ENCODE data around the gene KITLG.
"Not testable (repeated sequence)": the region's sequence is repeated elsewhere in the genome, so short reads cannot be mapped to it uniquely, and the experiment has no call there.

The KITLG gene, protein sequence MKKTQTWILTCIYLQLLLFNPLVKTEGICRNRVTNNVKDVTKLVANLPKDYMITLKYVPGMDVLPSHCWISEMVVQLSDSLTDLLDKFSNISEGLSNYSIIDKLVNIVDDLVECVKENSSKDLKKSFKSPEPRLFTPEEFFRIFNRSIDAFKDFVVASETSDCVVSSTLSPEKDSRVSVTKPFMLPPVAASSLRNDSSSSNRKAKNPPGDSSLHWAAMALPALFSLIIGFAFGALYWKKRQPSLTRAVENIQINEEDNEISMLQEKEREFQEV

DNA sequence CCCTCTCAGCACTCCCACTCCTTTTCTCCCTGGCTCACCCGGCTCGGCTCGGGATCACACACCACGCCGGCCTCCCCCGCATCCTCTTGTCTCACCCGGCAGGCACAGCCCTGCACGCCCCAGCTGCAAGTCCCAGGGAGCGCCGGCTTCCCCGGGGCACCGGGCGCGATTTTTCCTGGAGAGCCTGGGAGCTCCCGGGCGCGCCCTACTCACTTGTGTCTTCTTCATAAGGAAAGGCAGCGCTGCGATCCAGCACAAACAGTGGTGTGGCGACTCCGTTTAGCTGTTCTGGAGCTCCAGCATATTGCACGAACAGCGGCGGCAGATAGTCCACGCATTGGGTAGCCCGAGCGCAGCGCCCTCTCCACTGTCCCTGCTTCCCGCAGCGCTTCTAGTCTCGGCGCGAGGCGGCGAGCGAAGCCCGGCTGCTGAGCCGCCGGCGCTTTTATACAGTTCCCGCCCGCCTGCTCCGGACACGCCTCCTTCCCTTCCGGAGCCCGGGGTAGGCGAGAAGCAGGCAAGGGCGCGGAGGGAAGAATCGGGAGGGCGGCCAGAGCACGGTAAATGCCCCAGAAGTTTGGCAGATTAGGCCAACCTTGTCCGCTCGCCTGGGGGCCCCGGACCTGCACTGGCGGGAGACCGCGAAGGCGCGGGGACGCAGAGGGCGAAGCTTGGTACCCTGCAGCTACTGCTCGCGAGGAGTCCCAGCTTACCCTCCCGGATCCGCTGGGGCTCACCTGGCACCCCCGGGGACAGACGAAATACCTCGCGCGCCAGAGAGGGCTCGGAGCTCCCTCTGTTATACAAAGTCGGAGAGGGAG is at the start of gene KITLG:
KITLG (minus strand) TSS at position 421 of the 821 bp plus-strand sequence; CDS start at position 228, 193 bp downstream.
- DNase-seq (ENCODE audit: low read depth): no peak

GRCh38 chr12:88628856-88629509 is 48.7 kb upstream of the KITLG start:
- no peak for DNase-seq (ENCODE audit: low read depth)

DNA sequence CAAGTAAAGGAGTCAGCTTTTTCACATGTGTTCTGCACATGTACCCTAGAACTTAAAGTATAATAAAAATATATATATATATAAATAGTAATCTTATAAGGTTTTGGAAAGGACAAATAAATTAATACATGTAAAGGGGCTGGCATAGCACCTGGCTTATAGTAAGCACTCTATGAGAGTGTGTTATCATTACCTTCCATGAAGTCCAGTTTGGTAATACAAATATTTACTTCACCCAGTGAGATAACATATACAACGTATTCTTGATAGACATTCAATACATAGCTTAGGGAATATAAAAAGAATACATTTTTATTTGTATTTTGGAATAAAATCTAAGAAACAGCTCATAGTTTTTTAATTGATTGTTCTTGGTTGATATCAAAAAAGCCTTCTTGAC is 47.8 kb upstream of the KITLG start:
- not testable (repeated sequence) for DNase-seq (ENCODE audit: low read depth)

GRCh38 chr12:88627501-88627900 is 47.2 kb upstream of the KITLG start:
- no peak for DNase-seq (ENCODE audit: low read depth)

DNA sequence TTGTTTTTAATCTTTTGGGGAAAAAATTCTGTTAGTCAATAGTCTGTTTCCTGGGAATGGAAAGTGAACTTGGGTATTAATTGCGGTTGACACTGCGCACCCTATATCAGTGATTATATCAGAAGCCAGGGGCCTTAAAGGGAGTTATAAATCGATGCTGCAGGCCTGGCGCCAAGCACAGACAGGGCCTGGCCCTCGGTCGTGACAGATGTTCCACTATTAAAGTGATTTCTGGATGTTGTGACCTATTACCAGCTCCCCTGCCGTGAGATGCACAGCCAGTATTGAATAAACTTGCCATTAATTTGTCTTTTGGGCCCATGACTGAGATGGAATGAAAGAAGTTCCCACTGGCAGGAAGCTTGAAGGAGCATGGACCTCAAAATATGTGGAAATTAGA is 45.1 kb upstream of the KITLG start:
- no peak for DNase-seq (ENCODE audit: low read depth)

- DNase-seq (ENCODE audit: low read depth): no peak
Observed at GRCh38 chr12:88624911-88625310, 44.6 kb upstream of the KITLG start.

DNA sequence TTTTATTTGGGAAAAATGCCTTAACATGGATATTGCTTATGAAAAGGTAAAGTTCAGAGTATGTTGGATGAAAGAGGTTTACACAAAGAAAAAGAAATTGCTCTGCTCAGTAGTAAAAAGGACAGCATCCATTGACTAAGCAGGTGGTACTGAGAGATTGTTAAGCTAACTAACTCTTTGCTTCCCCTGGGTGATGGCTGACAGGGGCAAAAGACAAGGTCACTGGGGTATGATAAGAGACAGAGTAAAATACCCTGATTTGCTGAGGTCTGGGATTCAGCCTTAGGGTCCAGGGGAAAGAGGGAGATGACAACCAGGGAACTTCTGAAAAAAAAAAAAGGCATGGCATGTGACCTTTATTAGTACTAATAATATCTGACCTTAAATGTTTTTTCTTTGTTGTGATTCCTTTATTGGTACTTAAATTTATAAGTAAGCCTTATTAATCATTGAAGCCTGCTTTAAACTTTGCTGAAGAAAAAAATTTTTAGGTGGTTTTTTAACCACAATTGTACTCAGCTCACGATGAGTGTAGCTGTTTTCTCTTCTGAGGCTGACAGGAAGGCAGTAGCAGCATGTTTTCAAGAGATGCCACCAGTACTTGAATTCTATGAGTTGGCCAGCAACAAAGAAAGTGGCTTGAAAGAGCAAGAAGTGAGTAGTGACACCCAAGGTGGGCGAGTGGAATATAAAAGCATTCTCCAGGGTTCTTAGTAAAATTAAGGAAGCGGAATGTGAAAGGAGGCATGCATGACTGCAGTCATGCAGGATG is 43.7 kb upstream of the KITLG start:
- DNase-seq (ENCODE audit: low read depth): no peak

GRCh38 chr12:88617352-88617751 is 37.1 kb upstream of the KITLG start:
- no peak for DNase-seq (ENCODE audit: low read depth)

DNA sequence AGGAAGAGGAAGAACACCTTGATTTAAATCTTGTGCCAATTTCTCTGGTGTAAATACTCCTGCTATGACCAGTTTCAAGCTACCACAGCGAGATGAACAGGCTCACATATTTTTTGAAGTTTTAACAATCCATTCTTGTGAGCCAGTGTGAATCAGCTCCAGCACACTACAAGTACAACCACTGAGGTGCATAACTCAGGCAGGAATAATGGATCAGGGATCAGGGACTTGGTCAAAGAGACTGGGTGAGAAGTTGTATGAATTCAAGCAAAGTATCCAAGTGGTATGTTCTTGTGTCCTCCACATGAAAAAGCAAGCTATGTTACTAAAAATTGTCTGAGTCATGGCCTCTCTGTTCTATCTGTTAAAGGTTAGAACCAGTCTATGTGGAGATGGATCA is 35.2 kb upstream of the KITLG start:
- DNase-seq (ENCODE audit: low read depth): no peak

- DNase-seq (ENCODE audit: low read depth): no peak
Observed at GRCh38 chr12:88604646-88605045, 24.4 kb upstream of the KITLG start.

- no peak for DNase-seq (ENCODE audit: low read depth)
Observed at GRCh38 chr12:88600272-88600671, 20.0 kb upstream of the KITLG start.

DNA sequence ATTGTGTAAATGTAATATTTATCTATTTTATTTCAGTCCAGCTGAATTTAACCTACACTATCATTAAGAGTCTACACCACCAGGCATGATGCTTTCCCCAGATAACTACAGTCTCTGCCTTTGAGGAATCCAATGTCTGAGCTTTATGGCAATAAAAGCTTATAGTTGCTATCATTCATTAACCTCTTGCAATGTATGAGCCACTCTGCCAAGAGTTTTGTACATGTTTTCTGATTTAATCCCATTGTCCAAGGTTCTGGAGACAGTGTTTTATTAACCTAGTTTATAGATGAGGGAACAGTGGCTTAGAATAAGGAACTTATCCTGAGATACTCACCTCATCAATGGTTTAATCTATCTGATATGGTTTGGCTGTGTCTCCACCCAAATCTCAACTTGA is 17.1 kb upstream of the KITLG start:
- no peak for DNase-seq (ENCODE audit: low read depth)

GRCh38 chr12:88595697-88596096 is 15.4 kb upstream of the KITLG start:
- DNase-seq (ENCODE audit: low read depth): no peak

DNA sequence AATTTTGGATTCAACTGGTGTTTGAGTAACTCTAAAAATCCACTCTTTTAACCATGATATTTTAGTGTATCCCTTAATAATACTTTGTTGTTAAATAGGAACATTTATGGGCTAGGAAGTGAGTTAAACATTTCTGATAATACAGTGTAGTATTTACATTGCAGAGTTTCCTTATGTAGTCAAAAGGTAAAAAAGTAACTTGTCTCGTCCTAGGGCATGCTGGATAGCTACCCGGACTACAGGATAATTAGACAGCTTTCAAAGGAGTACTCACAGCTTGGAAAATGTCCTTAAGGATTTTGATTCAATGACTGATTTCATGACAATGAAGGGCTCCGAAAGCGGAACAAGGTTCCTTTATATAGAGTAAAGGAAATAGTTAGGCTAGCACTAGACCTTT is 14.5 kb upstream of the KITLG start:
- DNase-seq (ENCODE audit: low read depth): no peak

DNA sequence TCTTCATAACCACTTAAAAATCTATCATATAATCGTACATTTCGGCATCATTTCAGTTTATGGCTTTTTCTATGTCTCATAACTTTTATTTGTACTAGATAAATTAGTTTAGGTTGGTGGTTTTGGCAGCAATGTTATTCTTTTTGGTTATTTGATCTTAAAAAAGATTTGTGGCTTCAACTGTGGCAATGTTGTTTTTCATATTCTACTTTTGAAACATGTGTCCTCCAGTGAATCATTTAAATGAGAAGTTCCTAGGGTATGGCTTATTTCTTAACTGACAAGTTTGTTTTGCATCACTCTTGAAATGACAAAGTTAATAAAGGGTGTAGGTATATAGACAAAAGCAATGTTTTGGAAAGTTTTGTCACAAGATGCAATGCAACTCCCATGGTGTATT is 11.1 kb upstream of the KITLG start:
- no peak for DNase-seq (ENCODE audit: low read depth)

DNA sequence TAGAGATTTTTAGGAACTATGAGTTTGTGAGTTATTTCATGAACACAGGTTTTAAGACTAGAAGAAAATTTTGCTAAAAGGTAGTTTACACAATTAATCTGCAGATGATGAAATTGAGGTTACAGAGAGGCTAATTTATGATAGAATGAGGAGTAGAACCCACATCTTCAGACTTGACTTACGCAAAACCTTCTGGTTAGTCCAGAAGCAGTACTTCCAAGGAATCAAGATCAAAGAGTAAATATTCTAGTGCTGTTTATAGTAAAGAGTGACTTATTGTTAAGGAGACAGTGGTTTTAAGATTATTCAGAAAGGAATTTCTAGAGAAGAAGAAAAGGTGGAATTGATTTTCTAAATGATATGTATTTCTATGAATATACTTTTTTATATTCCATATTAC is 10.6 kb upstream of the KITLG start:
- no peak for DNase-seq (ENCODE audit: low read depth)

GRCh38 chr12:88585077-88585476 is 4.8 kb upstream of the KITLG start:
- no peak for DNase-seq (ENCODE audit: low read depth)

DNA sequence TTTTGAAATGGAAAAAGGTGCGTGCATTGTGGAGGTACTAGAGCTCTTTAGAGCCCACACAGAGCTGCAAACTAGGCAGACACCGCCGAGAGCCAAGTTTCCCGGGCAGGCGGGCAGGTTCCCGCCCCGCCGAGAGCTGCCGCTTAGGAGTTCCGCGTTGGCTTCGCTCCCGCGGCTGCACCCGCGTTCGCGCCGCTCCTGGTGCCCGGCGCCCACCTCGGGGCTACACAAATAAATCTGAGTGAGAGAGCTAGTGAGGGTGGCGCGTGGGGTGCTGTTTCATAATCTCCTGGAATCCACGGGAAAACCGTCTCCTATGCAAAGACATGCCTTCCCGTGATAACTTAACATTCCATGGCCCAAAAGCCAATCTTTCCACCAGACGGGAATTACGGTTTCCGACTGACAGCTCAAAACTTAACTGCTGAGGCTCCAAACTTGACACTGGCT is 645 bp downstream of the KITLG start:
- no peak for DNase-seq (ENCODE audit: low read depth)

DNA sequence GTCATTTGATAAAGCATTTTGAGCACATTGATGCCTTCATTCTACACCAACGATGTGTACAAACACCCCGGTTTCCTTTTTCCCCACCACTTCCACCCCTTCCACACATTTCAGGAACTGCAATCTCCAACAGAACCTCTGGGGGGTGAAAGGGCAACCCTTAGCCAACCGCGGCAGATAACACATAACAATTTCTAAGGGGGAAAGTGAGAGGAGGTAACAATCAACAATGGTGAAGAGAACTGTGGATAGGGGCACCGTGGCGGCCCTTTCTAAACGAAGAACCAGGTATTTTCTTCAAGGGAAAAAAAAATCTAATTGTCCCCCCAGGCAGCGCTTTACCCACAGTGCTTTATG is 1.1 kb downstream of the KITLG start:
- DNase-seq (ENCODE audit: low read depth): no peak

GRCh38 chr12:88578276-88579160 is 1.8 kb downstream of the KITLG start:
- DNase-seq (ENCODE audit: low read depth): no peak

GRCh38 chr12:88577537-88577936 is 2.7 kb downstream of the KITLG start:
- no peak for DNase-seq (ENCODE audit: low read depth)
